ENCODE measurements around the gene CDK5RAP2.

- TF ChIP-seq CTCF (conservative IDR thresholded peaks at IDR 0.05): no peak
- no peak for TF ChIP-seq ZFX (IDR thresholded peaks at IDR 0.05)
These were observed 146.3 kb downstream of the CDK5RAP2 start for GRCh38 chr9:120433701-120434100.

Data from C4-2B (cell line).